Right lobe of liver (tissue), 4 donors: Measurements from ENCODE around the gene ZNF652.

Source experiments
- CTCF ChIP-seq, 4 donors: fragments of 200-600 bp in 3 of 4; fragments of 450-650 bp in 1 of 4; IDR thresholded peaks; one replicate each; pipeline versions ENCODE4 v1.5.1 to v1.8.0; 2016 to 2022; ENCODE audit warnings: antibody characterized with exemption in 4 of 4, mild to moderate bottlenecking in 2 of 4
- POLR2A ChIP-seq: fragments of 450-650 bp; IDR thresholded peaks from one replicate; pipeline ENCODE4 v1.6.1; 2017; ENCODE audit warnings: antibody characterized with exemption, mild to moderate bottlenecking
- donor health status: DM: no; HTN: no; CAD: no.
- donor health status: DM: no; HTN: no; CAD: no.
- donor health status: DM: no; HTN: yes; CAD: no.

DNA sequence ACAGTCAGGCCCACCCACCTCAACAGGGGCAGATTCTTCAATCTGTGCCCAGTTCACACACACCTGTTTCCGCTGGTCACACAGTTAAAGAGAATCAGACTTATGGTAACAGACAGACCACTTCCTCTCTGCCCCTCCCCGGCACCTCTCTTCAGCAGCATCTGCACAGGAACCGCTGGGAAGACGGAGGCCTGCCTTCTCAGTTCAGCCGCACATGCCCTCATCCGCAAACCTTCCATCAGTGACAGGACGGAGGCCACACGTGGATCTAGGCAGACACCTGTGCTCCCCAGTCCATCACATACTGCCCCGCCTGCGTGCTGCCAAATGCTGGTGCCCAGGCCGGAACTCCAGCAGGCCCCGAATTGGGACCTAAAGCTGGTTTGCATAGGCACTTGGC is 42.3 kb upstream of the ZNF652 start:
- no peak for TF ChIP-seq POLR2A
- no peak for TF ChIP-seq CTCF (IDR thresholded peaks at IDR 0.05)
